CD14-positive monocyte (primary cell): ENCODE measurements around the gene QTRT2. TPM values are rescaled to one million over a fixed set of nuclear protein-coding genes. Genes with fewer than 3 reads are reported as not detected.
A peak's percentile ranks its signal among the peaks of the same experiment; 100 is the strongest.

Experiments
- DNase-seq, 3 donors: peaks; one replicate each; pipeline ENCODE4 v3.0.0-alpha.2; 2011 to 2022
- H2AFZ ChIP-seq: 2 replicates; pipeline ENCODE4 v1.6.0; 2012; ENCODE audit warnings: mild to moderate bottlenecking, low read depth, low read length, inconsistent platforms; ENCODE audit not compliant: insufficient read depth, poor library complexity, severe bottlenecking
- H3K27ac ChIP-seq, 2 donors: 1 replicate in 1 of 2; 2 replicates in 1 of 2; pipeline ENCODE4 v1.5.1; 2012 to 2013; ENCODE audit warnings: low read length in 2 of 2, control low read depth in 1 of 2, inconsistent platforms in 1 of 2, low read depth in 1 of 2, mild to moderate bottlenecking in 1 of 2
- H3K27me3 ChIP-seq, 2 donors: one replicate each; pipeline versions ENCODE4 v1.6.0 to v1.6.1; 2011 to 2013; ENCODE audit warnings: low read length in 2 of 2; ENCODE audit not compliant: control insufficient read depth in 2 of 2, insufficient read depth in 2 of 2
- H3K36me3 ChIP-seq, 2 donors: replicated peaks in 1 of 2; 1 replicate in 1 of 2; 2 replicates in 1 of 2; pipeline versions ENCODE4 v1.5.1 to v1.6.1; 2012 to 2013; ENCODE audit warnings: low read length in 2 of 2, control low read depth in 1 of 2, inconsistent platforms in 1 of 2, mild to moderate bottlenecking in 1 of 2; ENCODE audit not compliant: insufficient read depth in 2 of 2, control insufficient read depth in 1 of 2
- H3K4me1 ChIP-seq, 2 donors: 1 replicate in 1 of 2; 2 replicates in 1 of 2; pipeline versions ENCODE4 v1.5.1 to v1.6.1; 2012 to 2013; ENCODE audit warnings: low read length in 2 of 2, control low read depth in 1 of 2, inconsistent platforms in 1 of 2, mild to moderate bottlenecking in 1 of 2, moderate library complexity in 1 of 2; ENCODE audit not compliant: insufficient read depth in 2 of 2, control insufficient read depth in 1 of 2
- H3K4me2 ChIP-seq: replicated peaks from 2 replicates; pipeline ENCODE3; 2012; ENCODE audit warnings: low read length, moderate library complexity, mild to moderate bottlenecking; ENCODE audit not compliant: poor library complexity, severe bottlenecking; ENCODE audit errors: extremely low read depth
- H3K4me3 ChIP-seq, 3 experiments: fragments of 200-600 bp in 1 of 3; sonication (generic) in 1 of 3; replicated peaks in 1 of 3; 1 replicate in 2 of 3; 2 replicates in 1 of 3; pipeline ENCODE4 v1.5.1; 2011 to 2013; ENCODE audit warnings: low read length in 3 of 3, mild to moderate bottlenecking in 3 of 3, control low read depth in 2 of 3, low read depth in 2 of 3, inconsistent platforms in 1 of 3, moderate library complexity in 1 of 3
- H3K79me2 ChIP-seq: 2 replicates; pipeline ENCODE4 v1.6.0; 2012; ENCODE audit warnings: mild to moderate bottlenecking, control low read depth, inconsistent platforms, low read length, moderate library complexity; ENCODE audit not compliant: insufficient read depth
- H3K9ac ChIP-seq: 2 replicates; pipeline ENCODE4 v1.6.0; 2017; ENCODE audit warnings: low read length, mild to moderate bottlenecking; ENCODE audit not compliant: insufficient read depth, poor library complexity, severe bottlenecking
- H3K9me3 ChIP-seq, 2 donors: replicated peaks in 1 of 2; 1 replicate in 1 of 2; 2 replicates in 1 of 2; pipeline versions ENCODE4 v1.5.1 to v1.6.1; 2012 to 2013; ENCODE audit warnings: low read length in 2 of 2, control low read depth in 1 of 2; ENCODE audit not compliant: control insufficient read depth in 1 of 2, insufficient read depth in 1 of 2
- H4K20me1 ChIP-seq: 2 replicates; pipeline ENCODE4 v1.6.0; 2012; ENCODE audit warnings: mild to moderate bottlenecking, low read length, control low read depth, moderate library complexity; ENCODE audit not compliant: insufficient read depth
- H3K27ac Mint-ChIP-seq, 7 donors: one replicate each; pipeline ENCODE4 v1.8.0; 2020; ENCODE audit warnings: mild to moderate bottlenecking in 7 of 7, mixed read lengths in 7 of 7, moderate library complexity in 6 of 7, inconsistent platforms in 2 of 7
- H3K27me3 Mint-ChIP-seq, 3 donors: one replicate each; pipeline ENCODE4 v1.8.0; 2021 to 2022; ENCODE audit warnings: low read depth in 3 of 3, mild to moderate bottlenecking in 3 of 3, mixed read lengths in 3 of 3, moderate library complexity in 3 of 3, inconsistent platforms in 1 of 3
- H3K36me3 Mint-ChIP-seq, 2 donors: one replicate each; pipeline ENCODE4 v1.8.0; 2020; ENCODE audit warnings: mixed read lengths in 2 of 2, inconsistent platforms in 1 of 2, mild to moderate bottlenecking in 1 of 2
- H3K4me1 Mint-ChIP-seq: one replicate; pipeline ENCODE4 v1.8.0; 2020; ENCODE audit warnings: mild to moderate bottlenecking, mixed read lengths
- H3K4me3 Mint-ChIP-seq, 2 donors: one replicate each; pipeline ENCODE4 v1.8.0; 2020; ENCODE audit warnings: mild to moderate bottlenecking in 2 of 2, mixed read lengths in 2 of 2, moderate library complexity in 1 of 2
- H3K9me3 Mint-ChIP-seq, 7 donors: one replicate each; pipeline ENCODE4 v1.8.0; 2020 to 2022; ENCODE audit warnings: mixed read lengths in 7 of 7, mild to moderate bottlenecking in 6 of 7, moderate library complexity in 6 of 7, inconsistent platforms in 2 of 7
- CTCF ChIP-seq: fragments of 200-600 bp; IDR thresholded peaks from one replicate; pipeline ENCODE4 v1.8.0; 2022; ENCODE audit warnings: antibody characterized with exemption, mild to moderate bottlenecking
- WGBS: methylation state at CpG from one replicate; pipeline ENCODE4 v1.1.5; 2013; ENCODE audit warnings: missing lambda C conversion rate; ENCODE audit not compliant: insufficient coverage; 5-methylcytosine and 5-hydroxymethylcytosine counted together
- intact Hi-C, 2 donors: fragments of 100-400 bp; cut with micrococcal nuclease; formaldehyde crosslinking; loops; one replicate each; pipeline versions ENCODE4 v1.15.0 to v1.15.1; 2023
- polyA plus RNA-seq, 3 donors: library from polyadenylated mRNA; depleted of rRNA in 1 of 3; unstranded in 2 of 3; stranded (reverse) in 1 of 3; fragments of 300-500 nt in 2 of 3; fragments of >200 nt in 1 of 3; fragmentation: Illumina TruSeq in 2 of 3; gene quantifications; 1 replicate in 2 of 3; 2 replicates in 1 of 3; pipeline ENCODE4 v1.2.3, GENCODE V29; 2012 to 2021

Gene QTRT2
- polyA plus RNA-seq, 3 donors: 14.5 to 16.7 (median 15.9) TPM

- Mint-ChIP-seq H3K27ac (no peak overlapping the region), H3K27me3 (no peaks in the 10 kb centered on the region), H3K4me1 (no peaks in the 10 kb centered on the region), H3K36me3 (peaks cover 89 to 98% of the 10 kb centered on the region in 2 donors), H3K9me3 (no peaks in the 10 kb centered on the region), H3K4me3 (no peak overlapping the region)
- intact Hi-C loops: no loop called here
- peaks cover 5% of the 10 kb centered on the region for H4K20me1 ChIP-seq
- H2AFZ ChIP-seq: no peak overlapping the region
- no peak overlapping the region for H3K27ac ChIP-seq
- H3K9ac ChIP-seq: no peak overlapping the region
- H3K4me3 ChIP-seq: no peak overlapping the region
- TF ChIP-seq CTCF: no peak
- H3K4me1 ChIP-seq: no peaks in the 10 kb centered on the region
- H3K27me3 ChIP-seq: no peaks in the 10 kb centered on the region
- H3K79me2 ChIP-seq: no peaks in the 10 kb centered on the region
- no peak for DNase-seq
- no peak overlapping the region for H3K4me2 ChIP-seq
- no peaks in the 10 kb centered on the region for H3K9me3 ChIP-seq
- H3K36me3 ChIP-seq: peaks cover 97 to 100% of the 10 kb centered on the region in 2 donors
Observed at GRCh38 chr3:114078126-114078525, 21.6 kb downstream of the QTRT2 start.

- Histone ChIP-seq H3K79me2 (no peaks in the 10 kb centered on the region), H3K4me1 (no peaks in the 10 kb centered on the region), H3K4me2 (no peak overlapping the region), H3K36me3 (peaks cover 93 to 100% of the 10 kb centered on the region in 2 donors), H2AFZ (no peak overlapping the region), H3K4me3 (no peak overlapping the region), H3K9ac (no peak overlapping the region), H3K27me3 (no peaks in the 10 kb centered on the region), H3K27ac (peak overlapping the region in 1 of 2 donors; percentile 37), H4K20me1 (no peaks in the 10 kb centered on the region), H3K9me3 (no peaks in the 10 kb centered on the region)
- intact Hi-C loops: no loop called here
- no peak overlapping the region for H3K4me3 Mint-ChIP-seq
- no peaks in the 10 kb centered on the region for H3K4me1 Mint-ChIP-seq
- TF ChIP-seq CTCF: no peak
- no CpG with 5 or more reads among the region's 5 CpGs for WGBS
- H3K36me3 Mint-ChIP-seq: peaks cover 88 to 100% of the 10 kb centered on the region in 2 donors
- H3K9me3 Mint-ChIP-seq: no peaks in the 10 kb centered on the region
- no peaks in the 10 kb centered on the region for H3K27me3 Mint-ChIP-seq
- DNase-seq: no peak
- peak overlapping the region in 2 of 7 donors; percentile 10 to 15 for H3K27ac Mint-ChIP-seq
Observed at GRCh38 chr3:114079761-114080160, 23.2 kb downstream of the QTRT2 start.
